ENCODE measurements around the gene ZNF598.

Gene ZNF598

DNA sequence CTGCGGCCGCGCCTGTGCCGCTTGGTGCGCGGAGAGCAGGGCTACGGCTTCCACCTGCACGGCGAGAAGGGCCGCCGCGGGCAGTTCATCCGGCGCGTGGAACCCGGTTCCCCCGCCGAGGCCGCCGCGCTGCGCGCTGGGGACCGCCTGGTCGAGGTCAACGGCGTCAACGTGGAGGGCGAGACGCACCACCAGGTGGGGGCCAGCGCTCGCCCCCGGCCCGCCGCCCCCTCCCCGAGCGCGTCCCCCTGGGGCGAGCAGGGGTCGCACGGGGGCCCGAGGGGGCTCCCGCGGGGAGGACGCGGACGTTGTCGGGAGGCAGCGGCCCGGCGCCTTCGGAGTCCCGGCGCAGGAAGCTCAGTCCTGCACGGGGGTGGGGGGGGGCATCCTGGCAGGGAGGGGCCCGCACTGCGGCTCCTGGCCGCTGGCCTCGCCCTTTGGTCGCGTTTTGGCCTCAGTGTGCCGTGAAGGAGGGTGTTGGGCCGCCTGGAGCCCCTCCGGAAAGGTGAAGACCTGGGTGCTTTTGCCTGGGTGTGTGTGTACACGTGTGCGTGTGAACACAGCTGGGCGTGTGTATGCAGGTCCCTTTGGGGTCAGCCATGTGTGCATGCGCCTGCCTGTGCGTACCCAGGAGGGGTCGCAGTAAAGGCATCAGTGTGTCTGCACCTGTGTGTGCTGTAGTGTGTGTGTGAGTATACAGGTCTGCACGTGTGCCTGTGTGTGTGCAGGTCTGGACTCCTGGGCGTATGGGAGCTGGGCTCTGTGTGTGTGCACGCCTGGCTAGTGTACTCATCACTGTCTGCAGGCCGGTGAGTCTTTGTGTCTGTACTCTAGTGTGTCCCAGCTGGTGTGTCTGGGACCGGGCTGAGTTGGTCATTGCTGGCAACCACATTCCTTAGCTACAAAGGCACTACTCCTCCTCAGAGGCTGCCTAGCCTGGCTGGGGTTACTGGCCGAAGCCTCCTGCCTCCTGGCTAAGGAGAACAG is 17.7 kb upstream of the ZNF598 start:
- DNase-seq: no peak
- TF ChIP-seq GATA1 (IDR thresholded peaks at IDR 0.05; ENCODE audit: low read depth, low read length): no peak
- no peak for TF ChIP-seq POLR2A (IDR thresholded peaks at IDR 0.05; ENCODE audit: low read length)

GRCh38 chr16:2026461-2027023 is 16.9 kb upstream of the ZNF598 start, which contains the start of gene NHERF2:
Gene NHERF2 (plus strand): TSS chr16:2026902. CDS start chr16:2027006, 104 bp downstream.
- peak in 1 of 2 experiments; percentile 35 for DNase-seq
- TF ChIP-seq POLR2A (IDR thresholded peaks at IDR 0.05; ENCODE audit: low read length): no peak
- no peak for TF ChIP-seq GATA1 (IDR thresholded peaks at IDR 0.05; ENCODE audit: low read depth, low read length)

- no peak for TF ChIP-seq POLR2A (IDR thresholded peaks at IDR 0.05; ENCODE audit: low read length)
- TF ChIP-seq GATA1 (IDR thresholded peaks at IDR 0.05; ENCODE audit: low read depth, low read length): no peak
- DNase-seq: no peak
Measured at GRCh38 chr16:2025878-2026460, 16.3 kb upstream of the ZNF598 start.

GRCh38 chr16:2025251-2025650 is 15.6 kb upstream of the ZNF598 start:
- no peak for TF ChIP-seq POLR2A (IDR thresholded peaks at IDR 0.05; ENCODE audit: low read length)
- no peak for TF ChIP-seq GATA1 (IDR thresholded peaks at IDR 0.05; ENCODE audit: low read depth, low read length)
- DNase-seq: no peak

DNA sequence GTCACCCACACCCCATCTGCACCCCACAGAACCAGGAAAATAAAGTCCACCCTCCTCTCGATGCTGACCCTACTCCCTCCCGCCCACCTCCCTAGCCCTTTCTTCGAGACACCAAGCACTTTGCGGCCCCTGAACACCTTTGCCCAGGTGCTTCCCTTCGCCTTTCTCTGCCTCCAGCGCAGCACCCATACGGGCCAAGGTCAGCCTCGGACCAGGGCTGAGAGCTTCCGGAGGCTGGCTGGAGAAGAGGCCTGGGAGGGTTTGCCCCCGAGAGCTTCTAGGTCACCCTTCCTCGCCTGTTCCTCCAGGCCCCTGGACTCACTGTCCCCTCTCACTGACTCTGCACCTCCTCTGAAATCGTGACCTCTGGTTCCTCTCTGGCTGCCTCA is 14.4 kb upstream of the ZNF598 start:
- DNase-seq: no peak
- TF ChIP-seq GATA1 (IDR thresholded peaks at IDR 0.05; ENCODE audit: low read depth, low read length): no peak
- TF ChIP-seq POLR2A (IDR thresholded peaks at IDR 0.05; ENCODE audit: low read length): no peak

- TF ChIP-seq GATA1 (IDR thresholded peaks at IDR 0.05; ENCODE audit: low read depth, low read length) (no peak), POLR2A (IDR thresholded peaks at IDR 0.05; ENCODE audit: low read length) (no peak)
- DNase-seq: peak; percentile 88 to 95
Measured at GRCh38 chr16:2023092-2024031, 13.7 kb upstream of the ZNF598 start.

DNA sequence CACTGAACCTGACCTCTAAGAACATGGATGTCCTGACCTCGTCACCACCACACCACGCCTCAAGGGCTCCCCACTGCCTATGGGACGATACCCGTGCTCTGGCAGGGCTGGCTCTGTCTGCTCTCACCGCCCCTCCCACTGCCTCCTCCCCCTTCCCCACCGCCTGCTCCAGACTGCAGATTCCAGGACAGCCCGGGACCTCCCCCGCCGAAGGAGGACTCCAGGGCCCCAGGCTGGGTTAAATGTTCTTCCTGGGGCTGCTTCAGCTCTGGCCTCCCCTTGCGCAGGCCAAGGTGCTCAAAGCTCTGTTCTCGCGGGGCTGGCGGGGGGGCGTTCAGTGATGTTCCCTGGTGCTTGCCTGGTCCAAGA is 13.1 kb upstream of the ZNF598 start:
- no peak for TF ChIP-seq POLR2A (IDR thresholded peaks at IDR 0.05; ENCODE audit: low read length)
- TF ChIP-seq GATA1 (IDR thresholded peaks at IDR 0.05; ENCODE audit: low read depth, low read length): no peak
- DNase-seq: peak in 1 of 2 experiments; percentile 49

- no peak for TF ChIP-seq GATA1 (IDR thresholded peaks at IDR 0.05; ENCODE audit: low read depth, low read length)
- no peak for TF ChIP-seq POLR2A (IDR thresholded peaks at IDR 0.05; ENCODE audit: low read length)
- no peak for DNase-seq
Measured at GRCh38 chr16:2019921-2020831, 10.6 kb upstream of the ZNF598 start.

DNA sequence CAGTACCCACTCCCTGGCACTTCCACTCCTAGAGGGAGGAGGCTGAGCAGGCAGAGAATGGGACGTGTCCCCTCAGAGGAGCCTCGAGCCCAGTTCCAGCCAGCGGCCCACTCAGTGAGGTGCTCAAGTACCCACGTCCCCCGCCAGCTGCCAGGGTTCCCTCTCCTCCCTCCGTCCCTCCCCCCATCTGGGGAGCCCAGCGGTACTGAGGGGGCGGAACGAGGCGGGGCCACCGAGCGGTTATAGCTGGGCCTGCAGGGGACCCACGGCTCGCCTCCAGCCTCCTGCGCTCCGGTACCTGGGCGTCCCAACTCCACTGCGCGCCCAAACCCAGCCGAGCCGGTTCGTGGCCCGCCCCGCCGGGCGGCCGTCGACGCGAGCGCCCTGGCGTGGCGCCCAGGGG is 9.9 kb upstream of the ZNF598 start, which contains the start of gene NPW:
Gene NPW (plus strand): TSS at position 268 of the 403 bp plus-strand sequence.
- no peak for DNase-seq
- TF ChIP-seq GATA1 (IDR thresholded peaks at IDR 0.05; ENCODE audit: low read depth, low read length): no peak
- TF ChIP-seq POLR2A (IDR thresholded peaks at IDR 0.05; ENCODE audit: low read length): no peak

- TF ChIP-seq GATA1 (IDR thresholded peaks at IDR 0.05; ENCODE audit: low read depth, low read length) (no peak), POLR2A (IDR thresholded peaks at IDR 0.05; ENCODE audit: low read length) (no peak)
- DNase-seq: no peak
Measured at GRCh38 chr16:2016407-2016922, 6.8 kb upstream of the ZNF598 start.

DNA sequence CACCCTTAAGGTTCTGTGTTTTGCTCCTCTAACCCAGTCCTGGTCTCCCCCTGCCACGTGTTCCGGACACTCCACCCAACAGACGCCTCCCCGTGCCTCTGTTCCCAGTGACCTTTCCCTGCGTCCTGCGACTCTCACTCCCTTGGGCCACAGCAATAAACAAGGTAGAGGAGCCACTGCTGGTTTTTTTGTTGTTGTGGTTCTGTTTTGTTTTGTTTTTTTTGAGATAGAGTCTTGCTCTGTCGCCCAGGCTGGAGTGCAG is 6.3 kb upstream of the ZNF598 start:
- TF ChIP-seq POLR2A (IDR thresholded peaks at IDR 0.05; ENCODE audit: low read length) (no peak), GATA1 (IDR thresholded peaks at IDR 0.05; ENCODE audit: low read depth, low read length) (no peak)
- no peak for DNase-seq

All from erythroblast (primary cell).